ENCODE data around the gene GAB2.

GRCh38 chr11:78228467-78228866 is 189.2 kb downstream of the GAB2 start:
- TF ChIP-seq EZH2phosphoT487 (IDR thresholded peaks at IDR 0.05; ENCODE audit: borderline replicate concordance, low read depth, low read length) = no peak
- TF ChIP-seq CTCF (conservative IDR thresholded peaks at IDR 0.05; ENCODE audit: low read length) = peak; percentile 84
